Measurements from ENCODE around the gene EFHC1.

DNA sequence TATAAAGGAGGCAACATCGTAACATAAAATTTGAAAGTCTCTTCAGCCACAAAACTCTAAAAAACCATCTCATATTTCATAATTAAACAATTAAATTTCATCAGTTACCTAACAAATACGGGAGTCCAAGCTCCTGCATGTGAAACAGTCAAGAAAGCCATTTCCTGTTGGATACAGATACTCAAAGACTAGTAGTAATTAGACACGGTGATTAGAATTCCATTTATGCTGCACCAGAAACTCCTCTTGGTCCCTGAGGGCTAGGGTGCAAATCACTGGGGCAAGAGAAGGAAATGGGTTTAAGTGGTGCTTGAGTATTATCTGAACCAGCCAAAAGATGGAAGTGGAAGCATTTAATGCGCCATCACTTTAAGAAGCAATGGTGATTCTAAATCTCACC, 129.3 kb downstream of the EFHC1 start:
- TF ChIP-seq POLR2A (IDR thresholded peaks at IDR 0.05; ENCODE audit: borderline replicate concordance, extremely low read depth, insufficient read depth, insufficient read length) (no peak), TCF7L2 (IDR thresholded peaks at IDR 0.05; ENCODE audit: borderline replicate concordance, extremely low read depth, insufficient read depth, insufficient read length) (no peak), CBX3 (IDR thresholded peaks at IDR 0.05; ENCODE audit: low read depth) (no peak), SIN3A (IDR thresholded peaks at IDR 0.05; ENCODE audit: low read depth) (no peak), CTCF (IDR thresholded peaks at IDR 0.05 in 2 of 3, conservative IDR thresholded peaks at IDR 0.05 in 1 of 3; ENCODE audit: borderline replicate concordance in 1 of 3, insufficient read depth in 1 of 3, low read depth in 2 of 3, low read length in 2 of 3) (no peak)

All from HCT116 (cell line).